ENCODE data around the gene SLC39A11.

The SLC39A11 gene

GRCh38 chr17:72822358-72823023 lies 270.0 kb downstream of the SLC39A11 start:
- TF ChIP-seq ELF4 (IDR thresholded peaks at IDR 0.05) (no peak), FOXK2 (IDR thresholded peaks at IDR 0.05) (no peak), CTBP1 (IDR thresholded peaks at IDR 0.05; ENCODE audit: borderline replicate concordance) (no peak), FOXM1 (IDR thresholded peaks at IDR 0.05; ENCODE audit: borderline replicate concordance) (no peak), NFRKB (IDR thresholded peaks at IDR 0.05) (no peak)
- POLR2A ChIA-PET: no interaction called here
- DNase-seq (ENCODE audit: extremely low spot score): no peak
- CTCF ChIA-PET: no interaction called here

- CTCF ChIA-PET: no interaction called here
- POLR2A ChIA-PET: no interaction called here
- TF ChIP-seq HDGF (IDR thresholded peaks at IDR 0.05; ENCODE audit: borderline replicate concordance): no peak
- TF ChIP-seq SP1 (IDR thresholded peaks at IDR 0.05): no peak
- no peak for TF ChIP-seq CTBP1 (IDR thresholded peaks at IDR 0.05; ENCODE audit: borderline replicate concordance)
- no peak for TF ChIP-seq PKNOX1 (IDR thresholded peaks at IDR 0.05)
- no peak for TF ChIP-seq ZNF384 (IDR thresholded peaks at IDR 0.05)
- TF ChIP-seq FOXK2 (IDR thresholded peaks at IDR 0.05): no peak
- no peak for TF ChIP-seq LEF1 (IDR thresholded peaks at IDR 0.05; ENCODE audit: borderline replicate concordance)
- no peak for TF ChIP-seq SUZ12 (IDR thresholded peaks at IDR 0.05)
- TF ChIP-seq ARNT (IDR thresholded peaks at IDR 0.05): no peak
- no peak for TF ChIP-seq L3MBTL2 (conservative IDR thresholded peaks at IDR 0.05)
- no peak for TF ChIP-seq ELF4 (IDR thresholded peaks at IDR 0.05)
- TF ChIP-seq FOXM1 (IDR thresholded peaks at IDR 0.05; ENCODE audit: borderline replicate concordance): no peak
- no peak for TF ChIP-seq BHLHE40 (IDR thresholded peaks at IDR 0.05; ENCODE audit: borderline replicate concordance)
- TF ChIP-seq NFRKB (IDR thresholded peaks at IDR 0.05): no peak
- no peak for TF ChIP-seq TARDBP (IDR thresholded peaks at IDR 0.05)
- TF ChIP-seq FOXA1 (IDR thresholded peaks at IDR 0.05): no peak
- no peak for DNase-seq (ENCODE audit: extremely low spot score)
Observed at GRCh38 chr17:72816406-72816805, 276.1 kb downstream of the SLC39A11 start.

GRCh38 chr17:72813481-72813880 lies 279.0 kb downstream of the SLC39A11 start:
- CTCF ChIA-PET: no interaction called here
- TF ChIP-seq TARDBP (IDR thresholded peaks at IDR 0.05): no peak
- no peak for DNase-seq (ENCODE audit: extremely low spot score)
- POLR2A ChIA-PET: no interaction called here

- TF ChIP-seq SP1 (IDR thresholded peaks at IDR 0.05) (no peak), TARDBP (IDR thresholded peaks at IDR 0.05) (no peak), FOXK2 (IDR thresholded peaks at IDR 0.05) (no peak), LEF1 (IDR thresholded peaks at IDR 0.05; ENCODE audit: borderline replicate concordance) (no peak), FOXA1 (IDR thresholded peaks at IDR 0.05) (no peak), PKNOX1 (IDR thresholded peaks at IDR 0.05) (no peak), ARNT (IDR thresholded peaks at IDR 0.05) (no peak)
- CTCF ChIA-PET: no interaction called here
Observed at GRCh38 chr17:72812823-72813222, 279.7 kb downstream of the SLC39A11 start.

GRCh38 chr17:72811976-72812687 lies 280.4 kb downstream of the SLC39A11 start:
- POLR2A ChIA-PET: no interaction called here
- TF ChIP-seq PKNOX1 (IDR thresholded peaks at IDR 0.05) (no peak), NFRKB (IDR thresholded peaks at IDR 0.05) (no peak), SUZ12 (IDR thresholded peaks at IDR 0.05) (no peak), LEF1 (IDR thresholded peaks at IDR 0.05; ENCODE audit: borderline replicate concordance) (no peak), ARNT (IDR thresholded peaks at IDR 0.05) (no peak), FOXK2 (IDR thresholded peaks at IDR 0.05) (no peak), HDGF (IDR thresholded peaks at IDR 0.05; ENCODE audit: borderline replicate concordance) (no peak), FOXA1 (IDR thresholded peaks at IDR 0.05) (no peak), L3MBTL2 (conservative IDR thresholded peaks at IDR 0.05) (no peak), SP1 (IDR thresholded peaks at IDR 0.05) (no peak), TARDBP (IDR thresholded peaks at IDR 0.05) (no peak), ZNF384 (IDR thresholded peaks at IDR 0.05) (no peak), CTBP1 (IDR thresholded peaks at IDR 0.05; ENCODE audit: borderline replicate concordance) (no peak), FOXM1 (IDR thresholded peaks at IDR 0.05; ENCODE audit: borderline replicate concordance) (no peak)

More at GRCh38 chr17:72812823-72813222, 279.7 kb downstream of the SLC39A11 start:
- DNase-seq (ENCODE audit: extremely low spot score): no peak
- POLR2A ChIA-PET: no interaction called here

GRCh38 chr17:72810991-72811508 lies 281.4 kb downstream of the SLC39A11 start:
- TF ChIP-seq TARDBP (IDR thresholded peaks at IDR 0.05) (no peak), LEF1 (IDR thresholded peaks at IDR 0.05; ENCODE audit: borderline replicate concordance) (no peak)
- DNase-seq (ENCODE audit: extremely low spot score): no peak
- ChIA-PET POLR2A (no interaction called here), CTCF (no interaction called here)

More at GRCh38 chr17:72811976-72812687, 280.4 kb downstream of the SLC39A11 start:
- DNase-seq (ENCODE audit: extremely low spot score): no peak
- CTCF ChIA-PET: no interaction called here
